HG03432 (cell line): Measurements from ENCODE around the gene SLCO1C1.
"Not testable (repeated sequence)": the region's sequence is repeated elsewhere in the genome, so short reads cannot be mapped to it uniquely, and the experiment has no call there.

Source experiments
- ATAC-seq: cut with Tn5 transposase; IDR thresholded peaks from one replicate; pipeline ENCODE4 v1.9.1; 2021; ENCODE audit warnings: mild to moderate bottlenecking, moderate library complexity; ENCODE audit not compliant: unreplicated experiment

The SLCO1C1 gene

GRCh38 chr12:20695232-20695631, at the start of gene SLCO1C1:
Gene SLCO1C1 (plus strand): TSS chr12:20695332. CDS start chr12:20699577, 4,245 bp downstream.
- ATAC-seq, result no peak

- ATAC-seq, result peak; percentile 56
Observed at GRCh38 chr12:20646239-20646827, 48.8 kb upstream of the SLCO1C1 start.

GRCh38 chr12:20653871-20654270, 41.3 kb upstream of the SLCO1C1 start:
- no peak for ATAC-seq

- no peak for ATAC-seq
Observed at GRCh38 chr12:20656600-20656999, 38.5 kb upstream of the SLCO1C1 start.

- ATAC-seq, result no peak
Observed at GRCh38 chr12:20657496-20657895, 37.6 kb upstream of the SLCO1C1 start.

- ATAC-seq, result no peak
Observed at GRCh38 chr12:20681334-20681733, 13.8 kb upstream of the SLCO1C1 start.

- ATAC-seq, result no peak
Observed at GRCh38 chr12:20696181-20696905, 1.2 kb downstream of the SLCO1C1 start.

GRCh38 chr12:20701106-20701505, 6.0 kb downstream of the SLCO1C1 start:
- no peak for ATAC-seq

GRCh38 chr12:20704860-20705259, 9.7 kb downstream of the SLCO1C1 start:
- ATAC-seq, result no peak

- no peak for ATAC-seq
Observed at GRCh38 chr12:20711846-20712245, 16.7 kb downstream of the SLCO1C1 start.

GRCh38 chr12:20716037-20716436, 20.9 kb downstream of the SLCO1C1 start:
- ATAC-seq, result no peak

GRCh38 chr12:20716985-20717384, 21.9 kb downstream of the SLCO1C1 start:
- no peak for ATAC-seq

GRCh38 chr12:20718294-20718693, 23.2 kb downstream of the SLCO1C1 start:
- no peak for ATAC-seq

GRCh38 chr12:20722142-20722541, 27.0 kb downstream of the SLCO1C1 start:
- no peak for ATAC-seq

- ATAC-seq, result no peak
Observed at GRCh38 chr12:20731274-20731673, 36.1 kb downstream of the SLCO1C1 start.

- no peak for ATAC-seq
Observed at GRCh38 chr12:20740972-20741371, 45.8 kb downstream of the SLCO1C1 start.

- no peak for ATAC-seq
Observed at GRCh38 chr12:20748198-20748597, 53.1 kb downstream of the SLCO1C1 start.

- ATAC-seq, result no peak
Observed at GRCh38 chr12:20751046-20751445, 55.9 kb downstream of the SLCO1C1 start.

- no peak for ATAC-seq
Observed at GRCh38 chr12:20777420-20777819, 82.3 kb downstream of the SLCO1C1 start.

GRCh38 chr12:20778969-20779368, 83.8 kb downstream of the SLCO1C1 start:
- ATAC-seq, result no peak

GRCh38 chr12:20779971-20780370, 84.8 kb downstream of the SLCO1C1 start:
- not testable (repeated sequence) for ATAC-seq

GRCh38 chr12:20783796-20784357, 88.7 kb downstream of the SLCO1C1 start:
- ATAC-seq, result not testable (repeated sequence)
